C4-2B (cell line): ENCODE results near the gene MLLT3.
A peak's percentile ranks its signal among the peaks of the same experiment; 100 is the strongest.
"Not testable (repeated sequence)": the region's sequence is repeated elsewhere in the genome, so short reads cannot be mapped to it uniquely, and the experiment has no call there.

Experiments
- H3K27ac ChIP-seq: fragments of 450-650 bp; 2 replicates; pipeline ENCODE4 v1.5.1; 2017
- CTCF ChIP-seq: fragments of 450-650 bp; conservative IDR thresholded peaks from 2 replicates; pipeline ENCODE4 v1.5.1; 2017; ENCODE audit warnings: mild to moderate bottlenecking
- ZFX ChIP-seq: fragments of 450-650 bp; IDR thresholded peaks from 2 replicates; pipeline ENCODE4 v1.6.1; 2017

MLLT3 gene

GRCh38 chr9:20593537-20593936 is 28.8 kb downstream of the MLLT3 start:
- no peak overlapping the region for H3K27ac ChIP-seq
- TF ChIP-seq ZFX (no peak), CTCF (no peak)

GRCh38 chr9:20593105-20593504 is 29.2 kb downstream of the MLLT3 start:
- TF ChIP-seq CTCF = no peak
- TF ChIP-seq ZFX = no peak
- no peak overlapping the region for H3K27ac ChIP-seq

GRCh38 chr9:20592673-20593072 is 29.6 kb downstream of the MLLT3 start:
- no peak overlapping the region for H3K27ac ChIP-seq
- TF ChIP-seq ZFX = no peak
- TF ChIP-seq CTCF = no peak

- TF ChIP-seq ZFX (no peak), CTCF (0 out of 2 replicates have a peak, but pooled peaks have one; percentile 3)
Observed at GRCh38 chr9:20591223-20591622, 31.1 kb downstream of the MLLT3 start.

GRCh38 chr9:20584968-20585643 is 37.2 kb downstream of the MLLT3 start:
- H3K27ac ChIP-seq = no peak overlapping the region
- TF ChIP-seq CTCF (no peak), ZFX (no peak)

More at GRCh38 chr9:20591223-20591622, 31.1 kb downstream of the MLLT3 start:
- H3K27ac ChIP-seq = no peak overlapping the region

GRCh38 chr9:20583088-20583487 is 39.2 kb downstream of the MLLT3 start:
- H3K27ac ChIP-seq = not testable (repeated sequence)

- no peak for TF ChIP-seq ZFX
- TF ChIP-seq CTCF = no peak
- H3K27ac ChIP-seq = no peak overlapping the region
Observed at GRCh38 chr9:20582150-20582549, 40.1 kb downstream of the MLLT3 start.

- TF ChIP-seq ZFX = no peak
- TF ChIP-seq CTCF = no peak
- no peak overlapping the region for H3K27ac ChIP-seq
Observed at GRCh38 chr9:20580673-20581072, 41.6 kb downstream of the MLLT3 start.
